ENCODE results near the gene OR5AC2.

OR5AC2 gene

DNA sequence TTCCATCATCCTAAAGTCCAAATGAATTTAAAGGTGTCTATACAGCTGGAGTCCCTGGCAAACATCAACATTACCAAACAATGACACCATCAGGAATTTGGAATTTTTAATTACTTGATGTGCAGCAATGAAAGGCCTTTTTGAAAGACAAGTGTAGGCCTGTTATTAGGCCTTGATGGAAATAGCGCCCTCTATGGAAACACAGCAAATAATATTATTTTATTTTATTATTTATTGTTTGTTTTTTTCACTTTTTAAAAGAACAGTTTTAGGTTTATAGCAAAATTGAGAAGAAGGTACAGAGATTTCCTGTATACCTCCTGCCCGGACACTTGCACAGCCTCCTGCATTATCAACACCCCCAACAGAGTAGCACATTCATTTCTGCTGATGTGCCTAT lies 18.1 kb upstream of the OR5AC2 start:
- H3K9ac ChIP-seq (ENCODE audit: low read depth in 1 of 2, low read length in 2 of 2): no peak overlapping the region
- no peaks in the 10 kb centered on the region for H3K4me1 ChIP-seq (ENCODE audit: control insufficient read depth in 1 of 2, insufficient read depth in 2 of 2, low read length in 2 of 2)
- no peaks in the 10 kb centered on the region for H3K27me3 ChIP-seq (ENCODE audit: control insufficient read depth in 1 of 2, insufficient read depth in 2 of 2, low read length in 2 of 2)
- H3K9me3 ChIP-seq (ENCODE audit: control insufficient read depth in 1 of 2, low read length in 2 of 2): no peaks in the 10 kb centered on the region
- no peak overlapping the region for H3K4me3 ChIP-seq (ENCODE audit: low read depth in 1 of 2, low read length in 2 of 2)
- H3K27ac ChIP-seq (ENCODE audit: low read depth, low read length): no peak overlapping the region
- no peaks in the 10 kb centered on the region for H3K36me3 ChIP-seq (ENCODE audit: control insufficient read depth in 1 of 2, insufficient read depth in 2 of 2, low read length in 2 of 2)

DNA sequence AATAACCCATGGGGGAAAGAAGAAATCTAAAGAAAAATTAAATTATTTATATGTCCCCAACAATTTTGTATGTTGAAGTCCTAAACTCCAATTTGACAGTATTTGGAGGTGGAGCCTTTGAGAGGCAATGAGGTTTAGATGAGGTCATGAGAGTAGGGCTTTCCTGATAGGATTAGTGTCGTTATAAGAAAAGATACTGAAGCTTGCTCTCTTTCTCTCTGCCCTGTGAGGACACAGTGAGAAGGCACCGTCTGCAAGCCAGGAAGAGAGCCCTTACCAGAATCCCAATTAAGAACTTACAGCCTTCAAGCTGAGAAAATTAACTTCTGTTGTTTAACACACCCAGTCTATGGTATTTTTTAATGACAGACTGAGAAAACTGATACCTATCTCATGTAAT lies 16.1 kb upstream of the OR5AC2 start:
- no peak overlapping the region for H3K4me3 ChIP-seq (ENCODE audit: low read depth in 1 of 2, low read length in 2 of 2)
- H3K9ac ChIP-seq (ENCODE audit: low read depth in 1 of 2, low read length in 2 of 2): no peak overlapping the region
- H3K36me3 ChIP-seq (ENCODE audit: control insufficient read depth in 1 of 2, insufficient read depth in 2 of 2, low read length in 2 of 2): no peaks in the 10 kb centered on the region
- H3K9me3 ChIP-seq (ENCODE audit: control insufficient read depth in 1 of 2, low read length in 2 of 2): no peaks in the 10 kb centered on the region
- no peaks in the 10 kb centered on the region for H3K4me1 ChIP-seq (ENCODE audit: control insufficient read depth in 1 of 2, insufficient read depth in 2 of 2, low read length in 2 of 2)
- H3K27ac ChIP-seq (ENCODE audit: low read depth, low read length): no peak overlapping the region
- no peaks in the 10 kb centered on the region for H3K27me3 ChIP-seq (ENCODE audit: control insufficient read depth in 1 of 2, insufficient read depth in 2 of 2, low read length in 2 of 2)

DNA sequence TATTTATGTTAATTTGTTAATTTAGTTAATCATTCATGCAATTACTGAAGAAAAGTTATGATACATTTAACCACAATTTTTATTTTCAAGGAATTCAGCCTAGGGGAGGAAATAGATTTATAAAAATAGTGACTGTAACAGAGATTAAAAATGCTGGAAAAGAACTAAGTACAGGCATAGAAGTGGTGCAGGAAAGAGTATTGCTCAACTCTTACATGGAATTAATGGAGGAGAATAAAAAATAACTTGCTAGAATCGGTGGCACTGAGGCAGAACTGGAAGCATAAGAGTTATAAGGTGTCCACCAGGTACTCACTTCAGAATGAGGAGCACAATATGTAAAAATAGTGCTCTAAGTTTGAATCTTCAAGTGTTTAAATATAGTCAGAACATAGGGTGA lies 13.5 kb upstream of the OR5AC2 start:
- H3K4me1 ChIP-seq (ENCODE audit: control insufficient read depth in 1 of 2, insufficient read depth in 2 of 2, low read length in 2 of 2): no peaks in the 10 kb centered on the region
- H3K36me3 ChIP-seq (ENCODE audit: control insufficient read depth in 1 of 2, insufficient read depth in 2 of 2, low read length in 2 of 2): no peaks in the 10 kb centered on the region
- H3K9me3 ChIP-seq (ENCODE audit: control insufficient read depth in 1 of 2, low read length in 2 of 2): no peaks in the 10 kb centered on the region
- H3K27me3 ChIP-seq (ENCODE audit: control insufficient read depth in 1 of 2, insufficient read depth in 2 of 2, low read length in 2 of 2): no peaks in the 10 kb centered on the region
- H3K27ac ChIP-seq (ENCODE audit: low read depth, low read length): no peak overlapping the region
- no peak overlapping the region for H3K9ac ChIP-seq (ENCODE audit: low read depth in 1 of 2, low read length in 2 of 2)
- no peak overlapping the region for H3K4me3 ChIP-seq (ENCODE audit: low read depth in 1 of 2, low read length in 2 of 2)

DNA sequence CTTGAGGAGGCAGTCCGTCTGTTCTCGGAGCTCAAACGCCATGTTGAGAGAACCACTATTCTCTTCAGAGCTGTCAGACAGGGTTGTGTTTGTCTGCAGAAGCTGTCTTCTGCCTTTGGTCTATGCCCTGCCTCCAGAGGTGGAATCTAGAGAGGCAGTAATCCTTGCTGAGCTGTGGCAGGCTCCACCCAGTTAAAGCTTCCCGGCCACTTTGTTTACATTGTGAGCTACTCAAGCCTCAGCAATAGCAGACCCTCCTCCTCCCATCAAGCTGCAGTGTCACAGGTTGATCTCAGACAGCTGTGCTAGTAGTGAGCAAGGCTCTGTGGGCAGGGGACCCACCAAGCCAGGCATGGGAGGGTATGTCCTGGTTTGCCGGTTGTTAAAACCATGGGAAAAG lies 8.9 kb downstream of the OR5AC2 start:
- no peaks in the 10 kb centered on the region for H3K27me3 ChIP-seq (ENCODE audit: control insufficient read depth in 1 of 2, insufficient read depth in 2 of 2, low read length in 2 of 2)
- no peaks in the 10 kb centered on the region for H3K36me3 ChIP-seq (ENCODE audit: control insufficient read depth in 1 of 2, insufficient read depth in 2 of 2, low read length in 2 of 2)
- H3K27ac ChIP-seq (ENCODE audit: low read depth, low read length): no peak overlapping the region
- no peak overlapping the region for H3K9ac ChIP-seq (ENCODE audit: low read depth in 1 of 2, low read length in 2 of 2)
- H3K9me3 ChIP-seq (ENCODE audit: control insufficient read depth in 1 of 2, low read length in 2 of 2): peaks cover 0 to 6% of the 10 kb centered on the region in 2 donors
- H3K4me1 ChIP-seq (ENCODE audit: control insufficient read depth in 1 of 2, insufficient read depth in 2 of 2, low read length in 2 of 2): no peaks in the 10 kb centered on the region
- H3K4me3 ChIP-seq (ENCODE audit: low read depth in 1 of 2, low read length in 2 of 2): no peak overlapping the region

GRCh38 chr3:98099848-98100247 lies 12.9 kb downstream of the OR5AC2 start:
- Histone ChIP-seq H3K9me3 (ENCODE audit: control insufficient read depth in 1 of 2, low read length in 2 of 2) (peaks cover 0 to 6% of the 10 kb centered on the region in 2 donors), H3K36me3 (ENCODE audit: control insufficient read depth in 1 of 2, insufficient read depth in 2 of 2, low read length in 2 of 2) (no peaks in the 10 kb centered on the region), H3K9ac (ENCODE audit: low read depth in 1 of 2, low read length in 2 of 2) (no peak overlapping the region), H3K4me1 (ENCODE audit: control insufficient read depth in 1 of 2, insufficient read depth in 2 of 2, low read length in 2 of 2) (no peaks in the 10 kb centered on the region), H3K4me3 (ENCODE audit: low read depth in 1 of 2, low read length in 2 of 2) (no peak overlapping the region), H3K27me3 (ENCODE audit: control insufficient read depth in 1 of 2, insufficient read depth in 2 of 2, low read length in 2 of 2) (no peaks in the 10 kb centered on the region), H3K27ac (ENCODE audit: low read depth, low read length) (no peak overlapping the region)

- no peaks in the 10 kb centered on the region for H3K4me1 ChIP-seq (ENCODE audit: control insufficient read depth in 1 of 2, insufficient read depth in 2 of 2, low read length in 2 of 2)
- H3K36me3 ChIP-seq (ENCODE audit: control insufficient read depth in 1 of 2, insufficient read depth in 2 of 2, low read length in 2 of 2): no peaks in the 10 kb centered on the region
- H3K27ac ChIP-seq (ENCODE audit: low read depth, low read length): no peak overlapping the region
- H3K9ac ChIP-seq (ENCODE audit: low read depth in 1 of 2, low read length in 2 of 2): no peak overlapping the region
- no peak overlapping the region for H3K4me3 ChIP-seq (ENCODE audit: low read depth in 1 of 2, low read length in 2 of 2)
- no peaks in the 10 kb centered on the region for H3K27me3 ChIP-seq (ENCODE audit: control insufficient read depth in 1 of 2, insufficient read depth in 2 of 2, low read length in 2 of 2)
- peaks cover 0 to 7% of the 10 kb centered on the region in 2 donors for H3K9me3 ChIP-seq (ENCODE audit: control insufficient read depth in 1 of 2, low read length in 2 of 2)
Observed at GRCh38 chr3:98108162-98108561, 21.2 kb downstream of the OR5AC2 start.

DNA sequence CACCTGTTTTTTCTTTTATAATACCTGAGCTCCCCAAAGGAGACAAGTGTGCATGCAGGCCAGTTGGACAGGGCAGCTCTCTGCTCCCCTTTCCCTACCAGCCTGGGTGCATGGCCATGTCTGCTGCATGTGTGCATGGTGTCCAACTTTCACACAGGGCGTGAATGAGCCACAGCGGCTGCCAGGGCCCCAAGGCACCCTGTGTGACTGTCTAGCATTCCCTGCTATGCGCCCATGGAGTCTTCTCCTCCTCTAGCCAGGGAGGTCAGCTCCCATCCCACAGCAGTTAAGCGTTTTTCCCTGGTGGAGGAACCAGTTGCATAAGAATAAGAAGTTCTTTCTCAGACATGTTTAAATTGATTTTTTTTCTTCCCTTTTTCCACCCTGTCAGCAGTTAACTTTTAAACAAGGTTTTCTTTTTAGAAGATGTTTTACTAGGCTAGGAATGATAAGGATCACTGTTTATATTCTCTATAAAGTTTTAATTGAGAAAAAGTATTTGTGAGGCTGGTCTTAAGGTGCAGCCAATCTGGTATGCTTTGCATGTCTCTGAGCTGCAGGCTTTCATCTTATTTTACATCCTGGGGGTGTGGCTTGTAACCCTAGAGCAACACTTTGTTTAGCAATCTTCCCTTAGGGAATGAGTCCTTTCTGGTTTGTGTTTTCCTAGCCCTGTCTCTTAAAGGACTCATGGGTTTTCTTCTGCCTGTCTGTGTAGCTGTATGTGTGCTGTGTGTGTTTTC lies 23.0 kb downstream of the OR5AC2 start:
- Histone ChIP-seq H3K36me3 (ENCODE audit: control insufficient read depth in 1 of 2, insufficient read depth in 2 of 2, low read length in 2 of 2) (no peaks in the 10 kb centered on the region), H3K27ac (ENCODE audit: low read depth, low read length) (no peak overlapping the region), H3K9me3 (ENCODE audit: control insufficient read depth in 1 of 2, low read length in 2 of 2) (peaks cover 0 to 10% of the 10 kb centered on the region in 2 donors), H3K4me3 (ENCODE audit: low read depth in 1 of 2, low read length in 2 of 2) (no peak overlapping the region), H3K4me1 (ENCODE audit: control insufficient read depth in 1 of 2, insufficient read depth in 2 of 2, low read length in 2 of 2) (no peaks in the 10 kb centered on the region), H3K27me3 (ENCODE audit: control insufficient read depth in 1 of 2, insufficient read depth in 2 of 2, low read length in 2 of 2) (no peaks in the 10 kb centered on the region), H3K9ac (ENCODE audit: low read depth in 1 of 2, low read length in 2 of 2) (no peak overlapping the region)

- Histone ChIP-seq H3K4me3 (ENCODE audit: low read depth in 1 of 2, low read length in 2 of 2) (no peak overlapping the region), H3K27ac (ENCODE audit: low read depth, low read length) (no peak overlapping the region), H3K9ac (ENCODE audit: low read depth in 1 of 2, low read length in 2 of 2) (no peak overlapping the region), H3K27me3 (ENCODE audit: control insufficient read depth in 1 of 2, insufficient read depth in 2 of 2, low read length in 2 of 2) (no peaks in the 10 kb centered on the region), H3K9me3 (ENCODE audit: control insufficient read depth in 1 of 2, low read length in 2 of 2) (peaks cover 0 to 10% of the 10 kb centered on the region in 2 donors), H3K36me3 (ENCODE audit: control insufficient read depth in 1 of 2, insufficient read depth in 2 of 2, low read length in 2 of 2) (no peaks in the 10 kb centered on the region), H3K4me1 (ENCODE audit: control insufficient read depth in 1 of 2, insufficient read depth in 2 of 2, low read length in 2 of 2) (no peaks in the 10 kb centered on the region)
Observed at GRCh38 chr3:98110550-98110908, 23.6 kb downstream of the OR5AC2 start.

GRCh38 chr3:98114264-98114663 lies 27.3 kb downstream of the OR5AC2 start:
- Histone ChIP-seq H3K36me3 (ENCODE audit: control insufficient read depth in 1 of 2, insufficient read depth in 2 of 2, low read length in 2 of 2) (no peaks in the 10 kb centered on the region), H3K27me3 (ENCODE audit: control insufficient read depth in 1 of 2, insufficient read depth in 2 of 2, low read length in 2 of 2) (no peaks in the 10 kb centered on the region), H3K4me1 (ENCODE audit: control insufficient read depth in 1 of 2, insufficient read depth in 2 of 2, low read length in 2 of 2) (no peaks in the 10 kb centered on the region), H3K27ac (ENCODE audit: low read depth, low read length) (no peak overlapping the region), H3K9ac (ENCODE audit: low read depth in 1 of 2, low read length in 2 of 2) (no peak overlapping the region), H3K9me3 (ENCODE audit: control insufficient read depth in 1 of 2, low read length in 2 of 2) (peaks cover 0 to 13% of the 10 kb centered on the region in 2 donors), H3K4me3 (ENCODE audit: low read depth in 1 of 2, low read length in 2 of 2) (no peak overlapping the region)

DNA sequence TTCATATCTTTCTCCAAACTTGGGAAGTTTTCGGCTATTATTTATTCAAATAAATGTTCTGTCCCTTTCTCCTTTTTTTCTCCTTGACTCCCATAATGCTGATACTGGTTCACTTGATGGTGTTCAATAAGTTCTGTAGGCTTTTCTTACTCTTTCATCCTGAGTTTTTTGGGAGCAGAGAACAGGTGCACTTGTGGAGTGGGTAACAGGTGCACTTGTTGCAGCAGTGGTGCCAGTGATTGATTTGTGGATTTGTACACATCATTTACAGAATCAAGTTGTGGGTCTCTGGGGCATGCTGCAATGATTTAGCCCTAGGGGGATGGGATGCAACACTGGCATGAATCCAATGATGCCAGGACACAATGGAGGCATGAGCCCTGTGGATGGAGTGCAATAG lies 28.7 kb downstream of the OR5AC2 start:
- Histone ChIP-seq H3K4me1 (ENCODE audit: control insufficient read depth in 1 of 2, insufficient read depth in 2 of 2, low read length in 2 of 2) (no peaks in the 10 kb centered on the region), H3K4me3 (ENCODE audit: low read depth in 1 of 2, low read length in 2 of 2) (no peak overlapping the region), H3K27ac (ENCODE audit: low read depth, low read length) (no peak overlapping the region), H3K36me3 (ENCODE audit: control insufficient read depth in 1 of 2, insufficient read depth in 2 of 2, low read length in 2 of 2) (no peaks in the 10 kb centered on the region), H3K27me3 (ENCODE audit: control insufficient read depth in 1 of 2, insufficient read depth in 2 of 2, low read length in 2 of 2) (no peaks in the 10 kb centered on the region), H3K9me3 (ENCODE audit: control insufficient read depth in 1 of 2, low read length in 2 of 2) (peaks cover 0 to 6% of the 10 kb centered on the region in 2 donors), H3K9ac (ENCODE audit: low read depth in 1 of 2, low read length in 2 of 2) (no peak overlapping the region)

- H3K4me3 ChIP-seq (ENCODE audit: low read depth in 1 of 2, low read length in 2 of 2): no peak within 1 kb of the TSS
- no peak within 1 kb of the TSS for H3K9ac ChIP-seq (ENCODE audit: low read depth in 1 of 2, low read length in 2 of 2)
- no peaks in the 10 kb centered on the region for H3K4me1 ChIP-seq (ENCODE audit: control insufficient read depth in 1 of 2, insufficient read depth in 2 of 2, low read length in 2 of 2)
- H3K36me3 ChIP-seq (ENCODE audit: control insufficient read depth in 1 of 2, insufficient read depth in 2 of 2, low read length in 2 of 2): no peaks in the 10 kb centered on the region
- H3K9me3 ChIP-seq (ENCODE audit: control insufficient read depth in 1 of 2, low read length in 2 of 2): no peaks in the 10 kb centered on the region
- no peaks in the 10 kb centered on the region for H3K27me3 ChIP-seq (ENCODE audit: control insufficient read depth in 1 of 2, insufficient read depth in 2 of 2, low read length in 2 of 2)
- H3K27ac ChIP-seq (ENCODE audit: low read depth, low read length): no peak within 1 kb of the TSS
Observed at GRCh38 chr3:98130421-98130820, 43.4 kb downstream of the OR5AC2 start, which contains the start of gene OR5H1. Gene OR5H1, plus strand, starts transcription at chr3:98130721. Its CDS starts 1,977 bp downstream, at chr3:98132698.
